ENCODE measurements around the gene PIKFYVE. TPM values are rescaled to one million over a fixed set of nuclear protein-coding genes. Genes with fewer than 3 reads are reported as not detected.
A peak's percentile ranks its signal among the peaks of the same experiment; 100 is the strongest.

PIKFYVE gene
- total RNA-seq, 2 experiments from 2014 or later: 27.3 to 32.6 TPM

DNA sequence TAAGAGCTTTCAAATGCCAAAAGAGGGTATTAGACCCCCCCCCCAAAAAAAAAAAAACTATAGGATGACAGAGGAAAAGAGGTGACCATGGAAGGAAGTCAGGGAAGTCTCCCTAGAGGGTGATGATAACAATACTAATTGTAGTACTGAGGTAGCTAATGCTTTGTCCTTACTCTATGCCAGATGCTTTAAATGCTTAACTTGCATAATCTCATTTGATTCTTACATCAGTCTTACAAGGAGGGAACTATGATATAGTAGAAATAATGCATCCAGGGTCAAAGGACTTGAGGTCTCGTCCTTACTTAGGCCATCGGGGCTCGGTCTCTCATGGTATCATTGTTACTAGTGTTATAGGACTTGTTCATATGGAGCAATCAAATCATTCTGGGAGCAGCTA lies 20.3 kb upstream of the PIKFYVE start:
- no peaks in the 10 kb centered on the region for H3K9me3 Mint-ChIP-seq (ENCODE audit: low read depth)
- H3K4me3 Mint-ChIP-seq: no peak overlapping the region
- H3K36me3 Mint-ChIP-seq: peaks cover 45% of the 10 kb centered on the region
- no peak for DNase-seq
- H3K4me1 Mint-ChIP-seq: no peaks in the 10 kb centered on the region
- no peak for ATAC-seq
- CTCF ChIA-PET: interaction anchor here (0.6 kb wide), 1 partner anchor 167 kb away, joined by 3 read pairs; no protein-coding TSS in a partner anchor
- H3K27ac Mint-ChIP-seq: no peak overlapping the region
- no peaks in the 10 kb centered on the region for H3K27me3 Mint-ChIP-seq

DNA sequence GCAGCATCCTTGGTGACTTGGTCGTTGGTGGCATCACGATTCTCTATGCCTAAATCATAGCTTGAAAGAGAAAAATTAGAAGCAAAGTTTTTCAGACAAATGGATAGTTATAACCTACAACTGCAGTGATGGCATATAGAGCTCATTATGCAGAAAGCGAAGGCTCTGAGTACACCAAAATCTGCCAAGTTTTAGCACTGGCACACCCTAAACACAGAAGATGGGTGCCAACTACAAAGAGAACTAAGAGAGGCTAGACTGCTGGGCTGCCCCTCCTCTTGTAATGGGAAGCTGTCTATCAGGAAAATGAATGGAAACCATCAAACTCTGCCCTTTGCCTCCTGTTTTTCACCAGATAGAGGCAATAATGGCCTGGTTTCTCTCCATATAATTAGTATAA lies 17.5 kb upstream of the PIKFYVE start:
- DNase-seq (no peak), ATAC-seq (no peak)
- CTCF ChIA-PET: interaction anchor here (1.1 kb wide), 1 partner anchor 73 kb away, joined by 4 read pairs; no protein-coding TSS in a partner anchor
- Mint-ChIP-seq H3K27me3 (no peaks in the 10 kb centered on the region), H3K4me3 (no peak overlapping the region), H3K27ac (no peak overlapping the region), H3K36me3 (peaks cover 50% of the 10 kb centered on the region), H3K4me1 (peaks cover 14% of the 10 kb centered on the region), H3K9me3 (ENCODE audit: low read depth) (no peaks in the 10 kb centered on the region)

DNA sequence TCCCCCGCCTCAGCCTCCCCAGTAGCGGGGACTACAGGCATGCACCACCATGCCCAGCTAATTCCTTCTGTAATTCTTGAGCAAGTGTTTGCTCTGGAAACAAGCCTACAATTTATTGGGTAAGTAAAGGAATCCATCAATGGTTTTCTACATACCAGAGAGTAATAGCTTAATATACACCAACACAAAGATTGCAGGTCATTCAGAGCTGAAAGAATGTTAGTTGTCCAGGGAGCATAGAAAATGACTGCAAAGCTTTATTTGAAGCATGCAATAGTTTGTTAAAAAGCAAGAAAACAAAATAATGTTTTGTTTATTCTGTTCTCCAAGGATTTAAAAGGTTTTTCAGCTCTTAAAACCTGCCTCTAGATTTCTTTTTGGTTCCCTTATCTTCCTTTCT lies 16.8 kb upstream of the PIKFYVE start:
- no peaks in the 10 kb centered on the region for H3K9me3 Mint-ChIP-seq (ENCODE audit: low read depth)
- ATAC-seq (no peak), DNase-seq (no peak)
- no peaks in the 10 kb centered on the region for H3K27me3 Mint-ChIP-seq
- no peak overlapping the region for H3K4me3 Mint-ChIP-seq
- CTCF ChIA-PET: interaction anchor here (1.1 kb wide), 1 partner anchor 74 kb away, joined by 4 read pairs; no protein-coding TSS in a partner anchor
- peaks cover 17% of the 10 kb centered on the region for H3K4me1 Mint-ChIP-seq
- H3K36me3 Mint-ChIP-seq: peaks cover 52% of the 10 kb centered on the region
- no peak overlapping the region for H3K27ac Mint-ChIP-seq

DNA sequence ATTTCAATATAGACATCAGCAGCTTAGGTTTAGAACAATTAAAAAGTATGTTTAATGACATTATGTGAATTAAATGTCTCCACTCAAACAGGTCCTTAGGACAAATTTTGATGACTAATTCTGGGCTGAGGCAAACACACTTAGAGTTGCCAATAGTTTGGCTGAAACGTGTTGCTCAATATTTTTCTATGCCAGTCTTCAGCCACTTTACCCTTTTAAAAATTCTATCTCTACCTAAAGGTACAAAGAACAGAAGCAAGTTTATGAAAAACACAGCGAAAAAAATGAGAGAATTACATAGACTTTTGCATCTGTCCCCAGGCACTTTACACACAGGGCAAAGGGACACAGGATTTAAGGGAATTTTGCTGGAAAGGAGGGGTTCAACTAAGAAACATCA lies 15.7 kb upstream of the PIKFYVE start:
- DNase-seq (no peak), ATAC-seq (no peak)
- Mint-ChIP-seq H3K9me3 (ENCODE audit: low read depth) (no peaks in the 10 kb centered on the region), H3K27ac (no peak overlapping the region), H3K4me1 (peaks cover 17% of the 10 kb centered on the region), H3K27me3 (no peaks in the 10 kb centered on the region), H3K36me3 (peaks cover 52% of the 10 kb centered on the region), H3K4me3 (no peak overlapping the region)
- CTCF ChIA-PET: no interaction called here

DNA sequence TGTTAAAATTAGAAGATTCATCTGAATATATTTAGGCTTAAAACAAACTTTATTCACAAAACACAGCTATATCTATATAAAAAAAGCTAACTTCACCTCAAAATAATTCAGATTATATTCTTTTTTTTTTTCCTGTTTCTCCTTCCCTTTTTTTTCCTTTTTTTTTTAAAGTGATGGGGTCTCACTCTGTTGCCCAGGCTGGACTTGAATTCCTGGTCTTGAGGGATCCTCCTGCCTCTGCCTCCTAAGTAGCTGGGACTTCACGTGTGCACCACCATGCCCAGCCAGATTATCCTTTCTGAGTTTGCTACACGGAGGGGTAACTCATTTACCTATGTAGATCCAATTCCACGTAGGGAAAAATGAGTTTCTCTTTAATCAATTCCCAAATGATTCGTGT lies 15.0 kb upstream of the PIKFYVE start:
- peaks cover 21% of the 10 kb centered on the region for H3K4me1 Mint-ChIP-seq
- H3K4me3 Mint-ChIP-seq: no peak overlapping the region
- H3K27ac Mint-ChIP-seq: no peak overlapping the region

DNA sequence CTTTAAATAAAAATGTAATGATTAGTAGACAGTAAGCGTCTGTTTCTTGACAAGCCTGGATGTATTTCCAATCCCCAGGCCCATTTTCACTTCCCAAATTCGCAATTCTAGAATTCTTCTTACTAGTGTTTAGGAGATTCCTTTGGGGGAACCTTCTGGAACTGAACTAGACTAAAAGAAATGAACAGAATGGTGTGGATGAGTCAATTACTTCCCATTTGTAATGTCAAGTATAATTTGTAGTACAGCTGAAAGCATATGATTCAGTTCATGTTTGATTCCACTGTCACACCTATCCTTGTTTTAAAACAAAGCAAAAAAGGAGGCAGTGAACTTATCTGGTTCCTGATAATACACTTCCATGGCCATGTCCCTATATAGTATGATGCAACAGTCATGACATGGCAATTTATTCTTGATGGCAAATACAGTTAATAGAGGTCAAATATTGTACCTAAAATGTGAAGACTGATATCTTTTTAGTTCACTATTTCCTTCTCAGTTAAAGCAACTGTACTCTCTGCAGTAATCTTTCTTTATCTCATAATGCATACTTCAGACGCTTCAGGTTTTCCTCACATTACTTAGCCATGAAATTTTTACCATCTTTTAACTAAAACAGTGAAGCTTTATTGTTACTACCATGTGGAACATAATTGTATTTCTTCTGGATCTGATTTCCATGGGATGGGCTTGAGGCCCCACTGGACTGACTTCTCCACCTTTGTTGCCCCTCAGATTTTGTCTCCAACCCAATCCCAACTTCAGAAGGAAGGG lies 13.2 kb upstream of the PIKFYVE start:
- no peak overlapping the region for H3K27ac Mint-ChIP-seq

More for the DNA sequence above, 15.0 kb upstream of the PIKFYVE start:
- CTCF ChIA-PET: interaction anchor here (1.5 to 6.5 kb wide), 2 partner anchors 16 to 149 kb away, joined by 4 to 70 read pairs; partner anchors contain the start of gene PIKFYVE
- Mint-ChIP-seq H3K9me3 (ENCODE audit: low read depth) (no peaks in the 10 kb centered on the region), H3K27me3 (no peaks in the 10 kb centered on the region), H3K36me3 (peaks cover 48% of the 10 kb centered on the region)
- no peak for ATAC-seq
- DNase-seq: no peak

DNA sequence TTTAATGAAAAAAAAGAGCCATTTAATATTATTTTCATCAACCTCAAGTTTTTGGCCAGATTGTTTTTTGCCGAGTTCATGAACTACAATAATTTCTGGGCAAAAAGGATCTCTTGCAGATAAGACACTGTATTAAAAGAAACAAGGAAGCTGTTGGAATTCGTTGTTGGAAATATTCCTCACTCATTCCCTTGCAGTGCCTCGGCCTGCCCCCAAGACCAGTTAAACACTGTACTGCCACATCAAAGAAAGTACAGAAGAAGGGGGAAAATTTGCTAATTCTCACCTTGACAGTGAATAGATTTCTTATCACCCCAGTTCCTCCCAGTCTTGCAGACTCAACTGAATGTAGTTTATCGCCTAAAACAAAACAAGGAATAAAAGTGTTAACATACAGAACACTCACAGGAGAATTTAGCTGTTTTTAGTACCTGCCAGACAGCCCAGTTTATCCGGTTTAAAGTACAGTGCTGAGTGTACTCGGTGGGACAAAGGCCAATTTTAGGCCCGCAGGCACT lies 12.4 kb upstream of the PIKFYVE start:
- Mint-ChIP-seq H3K4me3 (peak overlapping the region; percentile 99), H3K27me3 (no peaks in the 10 kb centered on the region), H3K9me3 (ENCODE audit: low read depth) (no peaks in the 10 kb centered on the region), H3K27ac (peak overlapping the region; percentile 21), H3K36me3 (peaks cover 37% of the 10 kb centered on the region), H3K4me1 (peaks cover 21% of the 10 kb centered on the region)
- CTCF ChIA-PET: interaction anchor here (0.7 to 6.5 kb wide), 15 partner anchors 12 to 627 kb away, joined by 3 to 70 read pairs (median 4); partner anchors contain the start of gene PIKFYVE
- DNase-seq: no peak
- no peak for ATAC-seq

More for the DNA sequence above, 13.2 kb upstream of the PIKFYVE start:
- ATAC-seq (no peak), DNase-seq (no peak)
- Mint-ChIP-seq H3K27me3 (no peaks in the 10 kb centered on the region), H3K4me1 (peaks cover 21% of the 10 kb centered on the region), H3K4me3 (peak overlapping the region; percentile 38), H3K9me3 (ENCODE audit: low read depth) (no peaks in the 10 kb centered on the region), H3K36me3 (peaks cover 42% of the 10 kb centered on the region)
- CTCF ChIA-PET: interaction anchor here (0.9 to 6.5 kb wide), 9 partner anchors 14 to 155 kb away, joined by 3 to 70 read pairs (median 4); partner anchors contain the start of gene PIKFYVE

DNA sequence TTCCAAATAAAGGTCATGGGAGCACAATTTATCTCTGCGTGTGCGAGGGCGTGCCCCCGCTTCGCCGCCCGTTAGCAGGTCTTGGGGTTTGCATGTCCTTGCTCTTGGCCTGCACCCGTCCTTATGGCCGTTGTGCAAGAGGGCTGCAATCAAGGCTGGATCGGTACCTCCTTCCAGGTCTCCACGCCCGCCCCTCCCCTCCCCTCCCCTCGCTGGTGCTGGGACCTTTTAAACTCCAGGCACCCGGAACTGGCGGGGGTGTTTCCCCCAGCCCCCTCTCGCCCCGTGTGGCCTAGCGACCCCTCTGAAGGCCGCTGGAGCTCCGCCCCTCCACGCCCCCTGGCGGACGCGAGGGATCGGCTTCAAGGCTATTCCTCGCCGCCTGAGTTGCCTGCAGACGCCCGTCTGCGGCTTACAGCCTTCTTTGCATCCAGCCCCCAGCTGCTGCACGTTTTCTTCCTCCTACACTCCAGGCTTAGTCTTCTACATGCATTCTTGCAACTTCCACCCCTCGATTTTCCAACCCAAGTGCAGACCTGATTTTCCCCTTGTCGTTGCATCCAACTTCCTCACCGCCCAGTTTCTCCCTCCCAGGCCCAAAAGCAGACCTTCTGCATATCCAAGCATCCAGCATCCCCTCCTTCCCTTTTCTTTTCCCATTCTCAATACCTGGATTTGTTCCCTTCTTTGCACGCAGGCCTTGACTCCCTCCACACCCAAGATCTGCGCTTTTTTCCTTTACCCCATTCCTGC lies 11.8 kb upstream of the PIKFYVE start:
- CTCF ChIA-PET: interaction anchor here (0.7 to 6.5 kb wide), 15 partner anchors 13 to 627 kb away, joined by 3 to 70 read pairs (median 4); partner anchors contain the start of gene PIKFYVE
- peaks cover 32% of the 10 kb centered on the region for H3K36me3 Mint-ChIP-seq
- DNase-seq (peak; percentile 87), ATAC-seq (peak; percentile 76)
- peak overlapping the region; percentile 99 for H3K4me3 Mint-ChIP-seq
- peak overlapping the region; percentile 76 for H3K27ac Mint-ChIP-seq
- H3K4me1 Mint-ChIP-seq: peaks cover 21% of the 10 kb centered on the region
- no peaks in the 10 kb centered on the region for H3K27me3 Mint-ChIP-seq
- no peaks in the 10 kb centered on the region for H3K9me3 Mint-ChIP-seq (ENCODE audit: low read depth)

DNA sequence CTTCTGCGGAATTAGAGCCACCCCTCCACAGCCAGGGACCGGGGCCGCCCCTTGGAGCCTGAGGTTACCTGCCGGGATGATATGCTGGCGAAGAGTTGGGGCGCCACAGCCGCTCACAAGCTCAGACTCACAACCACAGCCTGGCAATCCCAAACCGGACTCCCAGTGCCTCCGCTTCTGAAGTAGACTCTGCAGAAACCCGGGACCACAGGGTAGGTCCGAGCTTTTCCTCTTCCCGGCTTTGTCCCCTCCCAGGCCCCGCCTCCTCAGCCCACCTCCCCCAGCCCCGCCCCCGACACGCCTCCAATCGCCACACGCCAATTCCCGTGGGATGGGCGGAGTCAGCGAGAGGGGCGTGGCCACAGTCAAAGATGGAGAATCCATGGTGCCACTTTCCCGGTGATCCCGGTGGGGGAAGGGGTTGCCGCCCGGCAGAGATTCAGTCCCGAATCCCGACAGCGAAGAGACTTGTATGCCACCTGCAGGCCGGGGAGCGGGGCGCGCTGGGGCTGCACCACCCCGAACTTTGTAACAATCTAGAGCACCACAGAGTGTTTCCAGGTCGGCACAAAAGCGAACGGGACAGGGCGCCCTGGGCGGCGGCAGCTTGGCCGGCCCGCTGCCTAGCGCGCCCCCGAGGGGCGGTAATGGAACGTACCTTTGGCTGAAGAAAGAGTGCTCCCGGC lies 11.0 kb upstream of the PIKFYVE start, which contains the start of gene IDH1:
Gene IDH1, minus strand, starts transcription at position 201 of the 686 bp plus-strand sequence. CDS start 3,520 bp downstream, outside the sequence.
- DNase-seq (peak; percentile 94), ATAC-seq (peak; percentile 83)
- Mint-ChIP-seq H3K4me1 (peaks cover 21% of the 10 kb centered on the region), H3K27ac (peak within 1 kb of the TSS; percentile 76), H3K9me3 (ENCODE audit: low read depth) (no peaks in the 10 kb centered on the region), H3K27me3 (no peaks in the 10 kb centered on the region), H3K4me3 (peak within 1 kb of the TSS; percentile 99), H3K36me3 (peaks cover 27% of the 10 kb centered on the region)
- CTCF ChIA-PET: interaction anchor here (0.6 to 6.5 kb wide), 11 partner anchors 12 to 628 kb away, joined by 3 to 70 read pairs (median 5); partner anchors contain the start of gene PIKFYVE

DNA sequence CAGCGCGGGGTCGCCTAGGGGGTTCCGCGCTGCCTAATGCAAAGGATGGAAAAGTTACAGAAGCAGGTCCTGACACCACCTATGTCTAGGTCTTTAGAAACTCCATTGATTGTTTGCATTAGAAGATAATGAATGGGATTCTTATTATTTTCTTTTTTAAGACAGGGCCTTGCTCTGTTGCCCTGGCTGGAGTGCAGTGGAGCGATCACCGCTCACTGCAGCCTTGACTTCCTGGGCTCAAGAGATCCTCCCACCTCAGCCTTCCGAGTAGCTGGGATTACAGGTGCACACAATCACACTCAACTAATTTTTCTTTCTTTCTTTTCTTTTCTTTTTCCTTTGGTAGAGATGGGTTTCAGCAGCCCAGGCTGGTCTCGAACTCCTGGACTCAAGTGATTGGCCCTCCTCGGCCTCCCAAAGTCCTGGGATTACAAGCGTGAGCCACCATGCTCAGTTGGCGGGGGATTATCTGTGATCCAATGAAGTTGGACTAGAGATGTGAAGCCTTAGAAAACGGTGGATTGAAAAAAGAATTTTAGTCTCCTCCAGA lies 10.4 kb upstream of the PIKFYVE start:
- Mint-ChIP-seq H3K4me3 (peak overlapping the region; percentile 99), H3K36me3 (peaks cover 23% of the 10 kb centered on the region), H3K27me3 (no peaks in the 10 kb centered on the region), H3K9me3 (ENCODE audit: low read depth) (no peaks in the 10 kb centered on the region), H3K4me1 (peaks cover 21% of the 10 kb centered on the region), H3K27ac (peak overlapping the region; percentile 76)
- CTCF ChIA-PET: interaction anchor here (1.7 to 6.5 kb wide), 5 partner anchors 12 to 629 kb away, joined by 4 to 70 read pairs (median 13); partner anchors contain the start of gene PIKFYVE
- ATAC-seq: no peak
- no peak for DNase-seq

DNA sequence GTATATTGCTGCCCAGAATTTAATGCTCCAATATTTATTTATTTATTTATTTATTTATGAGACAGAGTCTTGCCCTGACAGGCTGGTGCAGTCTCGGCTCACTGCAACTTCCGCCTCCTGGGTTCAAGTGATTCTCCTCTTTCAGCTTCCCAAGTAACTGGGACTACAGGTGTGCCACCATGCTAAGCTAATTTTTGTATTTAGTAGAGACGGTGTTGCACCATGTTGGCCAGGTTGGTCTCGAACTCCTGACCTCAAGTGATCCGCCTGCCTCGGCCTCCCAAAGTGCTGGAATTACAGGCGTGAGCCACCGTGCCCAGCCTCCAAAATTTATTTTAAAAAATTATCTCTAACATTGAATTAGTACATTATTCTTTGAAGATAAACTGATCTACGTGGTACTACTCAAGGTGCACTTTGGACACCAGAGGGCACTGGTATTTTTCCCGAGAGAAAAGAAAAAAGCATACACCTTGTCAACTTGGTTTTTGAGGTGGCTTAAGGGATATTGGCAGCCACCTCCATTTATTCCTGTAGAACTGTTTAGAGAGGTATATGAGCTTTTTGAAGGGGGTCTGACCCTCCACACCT lies 9.8 kb upstream of the PIKFYVE start:
- H3K27ac Mint-ChIP-seq: no peak overlapping the region

More for the DNA sequence above, 9.8 kb upstream of the PIKFYVE start:
- peaks cover 21% of the 10 kb centered on the region for H3K4me1 Mint-ChIP-seq
- no peak for ATAC-seq
- H3K4me3 Mint-ChIP-seq: peak overlapping the region; percentile 99
- peaks cover 19% of the 10 kb centered on the region for H3K36me3 Mint-ChIP-seq
- no peak for DNase-seq
- CTCF ChIA-PET: interaction anchor here (1.7 to 6.5 kb wide), 2 partner anchors 11 to 154 kb away, joined by 4 to 70 read pairs; partner anchors contain the start of gene PIKFYVE
- H3K27me3 Mint-ChIP-seq: no peaks in the 10 kb centered on the region
- H3K9me3 Mint-ChIP-seq (ENCODE audit: low read depth): no peaks in the 10 kb centered on the region

All from activated CD8-positive, alpha-beta memory T cell treated with anti-CD3 and anti-CD28 coated beads, Interleukin-2, amount 10 ng/mL, durations not matched to agents 7 days and 5 days (primary cell).